MM.1S (cell line): ENCODE data around the gene CCDC89.

ENCODE experiments used
- CTCF ChIP-seq: fragments of 300-600 bp; sonication (generic); IDR thresholded peaks from 2 replicates; pipeline ENCODE4 v1.5.1; 2016; ENCODE audit warnings: antibody characterized with exemption, low read length, mixed read lengths
- EZH2phosphoT487 ChIP-seq: fragments of 300-600 bp; sonication (generic); IDR thresholded peaks from 2 replicates; pipeline ENCODE4 v1.6.1; 2018; ENCODE audit warnings: antibody characterized with exemption, low read length

GRCh38 chr11:85663753-85664614 lies 22.0 kb downstream of the CCDC89 start:
- TF ChIP-seq CTCF (peak; percentile 54), EZH2phosphoT487 (no peak)
